Urothelium cell line (cell line): ENCODE measurements around the gene SLC9A4.

ENCODE experiments used
- DNase-seq: peaks from one replicate; pipeline ENCODE4 v3.0.0; 2011; ENCODE audit warnings: low spot score, mixed read lengths
- FAIRE-seq: peaks from 2 replicates; lab custom pipeline; 2011; peaks lifted over from hg19 to GRCh38; lab: Jason Lieb, UNC

SLC9A4 gene

DNA sequence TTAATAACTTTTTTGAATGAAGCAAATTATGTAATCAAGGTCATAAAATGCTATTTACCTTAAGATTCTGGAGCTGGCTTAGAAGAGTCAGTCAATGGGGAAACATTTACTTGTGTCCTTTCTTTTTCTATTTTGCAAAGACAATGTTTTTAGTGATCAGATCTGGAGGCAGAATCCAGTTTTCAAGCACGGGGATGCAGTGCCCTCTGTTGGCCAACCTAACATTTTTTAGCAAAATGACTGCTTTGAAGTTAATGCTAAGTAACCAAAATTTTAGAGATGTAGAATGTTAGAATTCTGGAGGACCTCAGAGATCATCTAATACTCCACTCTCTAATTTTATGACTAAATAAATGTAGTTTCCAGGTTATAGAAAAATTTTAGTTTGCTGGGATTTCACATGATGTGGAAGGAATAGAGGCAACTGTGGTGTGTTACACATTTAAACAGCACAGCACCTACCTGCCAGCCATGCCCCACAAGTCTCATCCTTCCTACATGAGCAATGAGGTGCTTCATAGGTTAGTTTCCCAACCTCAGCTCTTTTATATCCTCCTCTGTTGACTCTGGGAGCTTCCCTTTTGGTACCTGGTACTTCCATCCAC is 23.6 kb upstream of the SLC9A4 start:
- FAIRE-seq (no peak), DNase-seq (peak; percentile 47)

DNA sequence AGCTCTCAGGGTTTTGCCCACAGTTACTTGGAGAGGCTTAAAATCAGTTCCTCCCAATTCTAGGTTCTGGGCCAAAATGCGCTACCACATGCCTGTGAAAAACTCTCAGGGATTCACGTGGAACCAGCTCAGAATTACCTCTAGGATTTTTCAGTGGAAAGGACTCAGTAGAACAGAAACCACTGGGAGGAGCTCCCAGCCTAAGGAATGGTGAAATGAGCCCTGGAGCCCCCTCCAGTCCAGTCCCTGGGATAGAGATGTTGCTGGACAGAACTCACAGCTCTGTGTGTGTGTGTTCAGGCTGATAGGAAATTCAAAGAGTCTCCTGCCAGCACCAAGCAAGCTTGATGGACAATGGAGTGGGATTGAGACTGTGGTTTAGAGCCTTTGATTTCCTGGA is 21.1 kb upstream of the SLC9A4 start:
- FAIRE-seq (no peak), DNase-seq (no peak)

DNA sequence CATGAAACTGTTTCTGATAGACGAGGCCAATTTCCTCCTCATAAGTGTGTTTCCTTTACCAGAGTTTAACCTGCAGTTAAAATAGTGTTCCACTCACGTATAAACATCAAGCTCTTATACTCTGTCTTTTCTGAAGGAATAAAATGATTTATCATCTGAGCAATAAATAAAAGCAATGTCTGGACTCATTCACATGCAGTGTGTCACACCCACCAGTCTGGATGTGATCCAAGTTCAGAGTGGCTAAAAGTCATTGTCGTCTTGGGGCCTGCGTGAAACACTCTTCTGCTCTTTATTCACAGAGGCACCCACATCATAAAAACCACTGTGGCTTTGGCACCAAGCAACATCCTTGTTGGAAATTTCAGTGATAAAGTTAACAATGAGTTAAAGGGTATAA is 19.5 kb upstream of the SLC9A4 start:
- DNase-seq = no peak
- no peak for FAIRE-seq

DNA sequence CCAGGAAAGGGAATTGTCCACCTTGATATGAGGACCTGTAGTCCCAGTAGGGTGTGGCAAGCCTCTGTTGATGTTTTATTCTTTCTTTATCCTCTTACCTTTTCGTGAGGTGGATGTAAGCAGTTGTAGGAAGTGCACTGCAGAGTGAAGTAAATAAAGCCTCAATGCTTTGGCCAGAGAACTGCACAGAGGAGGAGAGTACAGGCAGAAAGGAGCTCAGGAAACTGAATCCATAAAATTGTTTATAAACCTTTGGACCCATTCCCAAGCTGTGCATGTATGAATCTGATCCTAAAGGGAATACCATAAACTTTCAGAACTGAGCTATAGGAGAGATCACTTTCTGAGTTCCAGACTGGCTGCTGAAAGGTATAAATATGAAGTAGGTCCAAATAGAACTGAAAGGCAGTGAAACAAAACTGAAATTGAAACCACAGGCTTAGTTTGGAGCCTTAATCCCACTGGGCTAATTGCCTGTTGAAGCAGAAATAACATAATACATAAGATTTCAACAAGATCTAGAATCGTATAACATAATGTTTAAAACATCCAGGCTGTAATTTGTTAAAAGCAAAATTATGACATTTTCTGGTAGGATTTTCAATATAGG is 17.9 kb upstream of the SLC9A4 start:
- FAIRE-seq = no peak
- no peak for DNase-seq

DNA sequence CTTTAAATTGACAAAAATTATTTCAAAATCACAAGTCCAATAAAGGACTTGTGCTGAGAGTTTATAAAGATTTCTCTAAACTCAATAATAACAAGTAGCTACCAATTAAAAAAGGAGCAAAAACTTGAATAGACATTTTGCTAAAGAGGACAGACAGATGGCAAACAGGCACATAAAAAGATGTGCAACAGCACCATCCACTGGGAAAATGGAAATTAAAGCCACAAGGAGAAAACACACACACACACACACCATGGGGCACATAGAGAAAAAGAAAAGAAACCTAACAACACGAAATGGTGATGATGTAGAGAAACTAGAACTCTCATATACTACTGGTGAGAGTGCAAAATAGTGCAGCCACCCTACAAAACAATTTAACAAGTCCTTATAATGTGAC is 12.6 kb upstream of the SLC9A4 start:
- no peak for DNase-seq

DNA sequence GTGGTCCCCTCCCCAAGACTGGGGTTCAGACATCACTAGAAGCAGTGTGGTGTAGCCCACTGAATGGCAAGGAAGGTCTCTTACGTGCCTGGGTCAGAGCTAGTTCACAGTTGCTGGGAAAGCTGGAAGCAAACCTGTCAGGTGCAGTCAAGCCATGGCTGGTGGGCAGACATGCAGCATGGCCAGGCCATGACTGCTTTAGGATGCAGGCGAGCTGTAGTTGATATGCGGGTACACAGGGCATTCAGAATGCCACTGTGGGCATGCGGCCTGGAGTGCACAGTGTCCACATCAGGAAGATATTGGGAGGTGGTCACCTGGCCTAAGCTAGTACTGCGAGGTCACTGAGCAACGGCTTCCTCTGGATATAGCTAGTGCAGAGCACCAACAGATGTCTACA is 11.8 kb upstream of the SLC9A4 start:
- peak; percentile 65 for FAIRE-seq
- DNase-seq = no peak

More for the DNA sequence above, 12.6 kb upstream of the SLC9A4 start:
- no peak for FAIRE-seq

DNA sequence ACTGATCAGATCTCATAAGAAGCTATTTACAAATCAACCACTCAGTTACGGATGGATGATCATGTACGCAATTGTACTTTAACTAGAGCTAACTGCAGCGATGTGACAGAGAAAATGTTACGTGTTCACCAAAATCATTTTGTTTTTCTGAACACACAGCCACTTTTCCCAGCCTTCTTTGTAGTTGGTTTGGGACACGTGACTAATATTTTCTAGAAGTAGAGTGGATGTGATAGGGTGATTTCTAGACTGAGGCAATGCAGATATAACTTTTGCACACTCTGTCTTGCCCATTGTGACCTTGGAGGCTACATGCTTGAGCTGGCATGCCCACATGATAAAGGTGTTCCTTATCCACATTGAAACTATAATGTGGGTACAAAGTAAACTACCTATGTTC is 9.9 kb upstream of the SLC9A4 start:
- FAIRE-seq (peak; percentile 70), DNase-seq (no peak)

DNA sequence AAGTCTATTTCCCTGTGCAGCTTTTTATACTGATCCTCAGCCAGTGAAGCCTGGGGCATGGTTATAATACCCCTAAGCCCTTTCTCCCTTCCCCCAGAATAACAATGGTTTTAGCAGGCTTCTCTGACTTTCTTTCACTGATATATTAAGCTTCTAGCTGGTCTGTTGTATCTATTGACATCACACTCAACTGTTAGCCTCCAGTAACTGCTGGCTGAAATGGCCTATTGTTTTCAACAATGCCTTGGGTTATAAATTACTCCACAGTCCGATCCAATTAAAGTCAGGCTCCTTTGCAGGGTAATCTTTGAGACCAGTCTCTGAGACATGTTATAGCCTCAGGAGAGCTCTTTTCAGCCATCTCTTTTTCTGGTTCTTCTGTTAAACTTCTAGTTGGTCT is 2.9 kb upstream of the SLC9A4 start:
- DNase-seq (no peak), FAIRE-seq (no peak)

DNA sequence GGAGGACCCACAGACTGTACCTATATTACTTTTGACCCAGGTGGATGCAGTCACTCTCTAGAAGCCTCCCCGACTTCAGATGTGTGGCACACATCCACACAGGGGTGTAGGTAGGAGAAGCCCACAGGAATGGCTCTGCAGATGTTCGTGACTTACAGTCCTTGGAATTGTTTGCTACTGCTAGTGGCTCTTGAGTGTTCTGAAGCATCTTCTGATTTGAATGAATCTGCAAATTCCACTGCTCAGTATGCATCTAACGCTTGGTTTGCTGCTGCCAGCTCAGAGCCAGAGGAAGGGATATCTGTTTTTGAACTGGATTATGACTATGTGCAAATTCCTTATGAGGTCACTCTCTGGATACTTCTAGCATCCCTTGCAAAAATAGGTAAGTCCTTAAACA is 605 bp downstream of the SLC9A4 start:
- FAIRE-seq = no peak
- DNase-seq = no peak

DNA sequence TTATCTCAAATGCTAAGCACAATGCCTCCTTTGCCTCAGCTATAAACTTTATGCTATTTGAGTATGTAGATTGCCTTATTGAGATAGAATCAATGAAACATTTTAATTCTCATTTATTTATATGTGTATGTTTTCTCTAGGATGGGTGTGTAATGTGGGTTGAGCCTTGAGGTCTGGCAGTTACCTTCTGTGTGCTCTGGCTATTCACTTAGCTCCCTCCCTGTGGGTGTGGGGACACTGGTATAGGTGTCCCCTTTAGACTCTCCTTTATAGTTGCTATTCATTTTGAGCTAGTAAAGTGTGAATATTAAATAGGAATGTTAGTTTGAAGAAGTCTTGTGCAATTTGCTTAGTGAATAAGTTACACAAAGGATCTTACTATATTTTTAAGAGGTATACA is 1.8 kb downstream of the SLC9A4 start:
- FAIRE-seq (no peak), DNase-seq (no peak)

DNA sequence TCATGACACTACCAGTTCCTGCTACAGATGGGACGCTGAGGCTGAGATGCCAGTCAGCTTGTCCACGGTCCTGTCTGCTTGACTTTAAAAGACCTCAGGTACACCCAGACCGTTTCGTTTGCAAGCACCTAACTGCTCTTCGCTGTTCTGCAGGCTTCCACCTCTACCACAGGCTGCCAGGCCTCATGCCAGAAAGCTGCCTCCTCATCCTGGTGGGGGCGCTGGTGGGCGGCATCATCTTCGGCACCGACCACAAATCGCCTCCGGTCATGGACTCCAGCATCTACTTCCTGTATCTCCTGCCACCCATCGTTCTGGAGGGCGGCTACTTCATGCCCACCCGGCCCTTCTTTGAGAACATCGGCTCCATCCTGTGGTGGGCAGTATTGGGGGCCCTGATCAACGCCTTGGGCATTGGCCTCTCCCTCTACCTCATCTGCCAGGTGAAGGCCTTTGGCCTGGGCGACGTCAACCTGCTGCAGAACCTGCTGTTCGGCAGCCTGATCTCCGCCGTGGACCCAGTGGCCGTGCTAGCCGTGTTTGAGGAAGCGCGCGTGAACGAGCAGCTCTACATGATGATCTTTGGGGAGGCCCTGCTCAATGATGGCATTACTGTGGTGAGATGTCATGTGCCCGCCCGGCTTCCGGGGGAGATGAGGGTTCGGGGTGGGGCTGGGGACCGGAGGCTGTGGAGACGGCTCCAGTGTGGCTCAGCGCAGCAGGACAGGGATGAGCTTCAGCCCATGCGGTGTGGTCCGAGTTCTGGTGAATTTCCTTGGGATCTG is 5.9 kb downstream of the SLC9A4 start:
- FAIRE-seq = no peak
- DNase-seq = no peak

DNA sequence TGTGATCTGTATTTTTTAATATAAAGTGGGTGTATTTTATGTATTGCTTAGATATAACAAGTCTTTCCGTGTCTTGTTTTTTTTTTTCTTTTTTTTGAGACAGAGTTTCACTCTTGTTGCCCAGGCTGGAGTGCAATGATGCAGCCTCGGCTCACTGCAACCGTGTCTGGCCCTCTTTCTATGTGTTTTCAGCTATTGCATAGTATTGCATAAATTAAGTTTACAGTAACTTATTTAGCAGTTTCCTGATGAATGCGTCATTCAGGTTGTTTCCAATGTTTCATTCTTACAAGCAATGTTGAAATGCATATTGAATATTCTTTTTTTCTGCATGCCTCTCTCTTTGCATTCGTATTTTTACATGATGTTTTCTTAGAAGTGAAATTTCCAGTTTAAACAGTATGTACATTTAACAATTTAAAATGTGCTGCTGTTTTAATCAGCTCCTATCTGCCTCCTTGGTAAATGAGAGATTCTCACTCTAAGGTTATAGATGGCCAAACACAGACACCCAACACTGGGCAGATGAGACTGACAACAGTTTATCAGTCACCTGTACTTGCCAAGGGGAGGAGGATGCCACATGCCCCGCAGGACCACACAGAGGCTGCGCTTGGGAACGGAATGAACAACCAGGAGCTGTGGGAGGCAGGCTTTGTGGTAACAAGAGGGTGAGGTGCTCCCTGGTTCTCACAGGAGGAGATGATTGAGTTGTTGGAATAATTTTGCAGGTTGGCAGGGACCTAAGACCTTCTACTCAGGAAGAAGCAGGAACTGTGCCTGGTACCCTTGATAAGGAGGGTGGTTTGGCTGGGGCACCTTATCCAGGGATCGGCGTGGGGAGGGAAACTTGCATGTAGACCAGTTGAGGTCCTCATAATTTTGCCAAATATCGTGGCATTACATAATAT is 7.5 kb downstream of the SLC9A4 start:
- no peak for DNase-seq
- no peak for FAIRE-seq

DNA sequence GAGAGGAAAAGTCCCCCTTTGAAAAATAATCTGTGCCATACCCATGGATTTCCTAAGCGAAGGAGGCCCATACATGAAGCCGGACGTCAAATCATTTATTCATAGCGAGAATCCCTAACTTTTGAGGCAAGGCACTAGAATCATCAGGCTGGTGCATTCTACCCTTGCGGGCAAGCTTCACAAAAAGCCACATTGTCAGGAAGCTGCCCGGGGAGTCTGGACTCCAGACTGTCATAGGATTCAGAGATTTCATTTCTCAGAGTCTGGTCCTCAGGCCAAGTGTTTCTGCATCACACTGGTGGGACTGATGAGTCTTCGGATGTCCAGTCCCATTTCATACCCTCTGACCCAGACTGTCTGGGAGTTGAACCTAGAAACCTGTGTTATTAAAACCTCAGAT is 8.9 kb downstream of the SLC9A4 start:
- DNase-seq = no peak
- no peak for FAIRE-seq

DNA sequence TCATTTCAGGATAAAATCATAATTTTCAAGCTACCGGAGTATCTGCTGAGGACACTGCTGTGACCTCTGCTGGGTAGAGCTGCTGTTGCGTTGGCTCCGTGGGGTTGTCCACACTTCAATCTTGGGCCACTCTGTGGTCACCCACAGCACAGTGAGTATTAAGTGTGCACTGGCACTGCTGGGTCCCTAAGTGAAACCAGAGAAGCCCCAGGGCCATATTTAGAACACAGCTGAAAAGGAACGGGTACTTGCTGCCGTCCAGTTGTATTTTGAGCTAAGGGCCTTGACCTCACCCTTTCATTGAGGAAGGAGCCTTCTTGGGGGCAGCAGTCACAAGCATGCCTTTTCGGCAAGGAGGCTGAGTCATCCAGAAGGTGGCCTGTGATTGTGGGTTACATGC is 10.1 kb downstream of the SLC9A4 start:
- no peak for FAIRE-seq

DNA sequence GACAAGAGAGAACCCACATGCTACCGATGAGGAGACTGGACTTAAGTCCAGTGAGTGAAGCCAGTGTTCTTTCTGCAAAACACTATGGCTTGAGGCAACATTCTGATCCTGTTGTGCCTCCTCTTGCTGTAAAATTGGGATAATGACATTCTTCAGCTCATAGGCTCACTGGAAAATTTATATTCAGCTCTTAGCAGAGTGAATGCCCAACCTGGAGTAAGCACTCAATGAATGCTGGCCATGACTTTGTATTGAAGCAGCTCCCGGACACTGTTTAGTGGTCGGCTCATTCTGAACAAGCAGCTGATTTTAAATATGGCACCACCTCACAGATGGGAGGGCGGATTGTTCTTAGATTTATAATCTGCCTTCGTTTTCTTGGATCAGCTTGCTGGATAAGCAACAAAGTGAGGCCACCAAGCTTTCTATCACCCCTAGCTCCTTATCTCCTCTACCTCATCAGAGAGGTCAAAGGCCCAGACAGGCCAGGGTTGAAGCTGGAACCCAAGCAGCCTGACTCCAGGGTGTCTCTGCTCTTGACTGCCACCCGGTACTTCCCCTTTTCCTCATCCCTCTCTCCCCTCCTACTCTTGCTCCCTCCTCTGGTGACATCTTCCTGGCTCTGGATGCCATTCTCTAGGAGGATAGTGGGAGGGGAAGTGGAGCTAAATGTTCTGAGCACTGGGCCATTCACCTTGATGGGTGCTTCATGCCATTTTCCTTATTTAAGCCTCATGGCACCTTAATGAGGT is 11.5 kb downstream of the SLC9A4 start:
- peak; percentile 13 for FAIRE-seq
- no peak for DNase-seq

More for the DNA sequence above, 10.1 kb downstream of the SLC9A4 start:
- DNase-seq = no peak

DNA sequence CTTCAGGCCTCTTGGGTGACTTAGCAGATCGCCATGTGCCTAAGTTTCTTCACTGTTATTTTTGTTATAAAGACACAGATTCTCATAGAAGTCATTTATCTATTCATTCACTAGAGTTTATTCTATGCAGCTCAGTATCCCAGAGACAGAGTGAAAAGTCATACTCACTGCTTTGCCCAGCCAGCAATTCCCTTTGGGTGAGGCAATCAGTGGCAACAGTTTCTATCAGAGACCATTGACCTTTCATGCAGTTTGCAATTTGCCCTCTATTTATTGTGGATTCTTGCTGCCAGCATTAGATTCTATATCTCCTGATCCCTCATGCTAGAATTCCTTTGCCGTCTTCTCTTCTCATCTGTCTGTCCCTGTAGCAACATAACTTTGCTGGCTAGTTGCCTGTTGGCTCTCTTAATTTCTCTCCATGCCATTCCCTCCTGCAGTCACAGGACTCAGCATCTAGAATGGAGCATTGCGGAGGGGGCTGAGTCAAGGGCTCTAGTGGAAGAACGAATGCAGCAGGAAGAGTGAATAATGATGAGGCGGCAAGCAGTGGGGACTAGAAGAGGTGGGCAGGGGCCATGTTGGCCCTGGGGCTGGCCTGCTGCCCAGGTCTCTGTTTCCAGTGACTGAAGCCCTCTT is 12.2 kb downstream of the SLC9A4 start:
- FAIRE-seq = no peak
- DNase-seq = no peak

DNA sequence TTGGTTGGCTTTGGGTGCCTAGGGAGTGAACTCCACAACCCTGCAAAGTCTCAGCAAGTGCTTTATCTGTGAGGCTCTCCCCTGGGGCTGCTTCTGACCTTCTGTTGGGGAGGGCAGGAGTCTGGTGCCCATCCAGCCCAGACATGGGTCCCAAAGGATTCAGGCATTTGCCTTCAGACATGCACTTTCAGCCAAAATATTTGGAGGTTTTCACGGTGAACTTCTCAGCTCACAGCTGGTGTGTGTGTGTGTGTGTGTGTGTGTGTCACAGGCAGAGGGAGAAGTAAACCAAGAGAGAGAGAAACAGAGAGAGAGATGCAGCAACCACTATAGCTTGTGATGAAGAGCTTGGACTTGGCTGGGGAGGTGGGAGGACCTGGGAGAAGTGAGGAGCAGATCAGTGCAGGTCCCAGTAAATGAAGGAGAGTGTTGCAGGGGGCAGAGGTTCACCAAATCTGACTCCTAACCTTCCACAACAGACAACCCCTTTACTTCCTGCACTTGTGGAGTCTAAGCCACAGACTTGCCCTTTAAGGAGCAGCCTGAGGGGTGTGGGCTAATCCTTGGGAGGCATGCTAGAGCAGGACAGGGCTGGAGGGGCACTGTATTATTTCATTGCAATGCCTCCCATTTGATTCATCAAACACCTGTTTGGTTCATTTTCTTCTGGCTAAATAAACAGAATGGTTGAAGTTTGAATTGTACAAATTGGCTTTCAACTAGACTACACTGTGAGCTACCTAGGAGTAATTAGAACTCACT is 14.1 kb downstream of the SLC9A4 start:
- peak; percentile 40 for DNase-seq
- peak; percentile 82 for FAIRE-seq

DNA sequence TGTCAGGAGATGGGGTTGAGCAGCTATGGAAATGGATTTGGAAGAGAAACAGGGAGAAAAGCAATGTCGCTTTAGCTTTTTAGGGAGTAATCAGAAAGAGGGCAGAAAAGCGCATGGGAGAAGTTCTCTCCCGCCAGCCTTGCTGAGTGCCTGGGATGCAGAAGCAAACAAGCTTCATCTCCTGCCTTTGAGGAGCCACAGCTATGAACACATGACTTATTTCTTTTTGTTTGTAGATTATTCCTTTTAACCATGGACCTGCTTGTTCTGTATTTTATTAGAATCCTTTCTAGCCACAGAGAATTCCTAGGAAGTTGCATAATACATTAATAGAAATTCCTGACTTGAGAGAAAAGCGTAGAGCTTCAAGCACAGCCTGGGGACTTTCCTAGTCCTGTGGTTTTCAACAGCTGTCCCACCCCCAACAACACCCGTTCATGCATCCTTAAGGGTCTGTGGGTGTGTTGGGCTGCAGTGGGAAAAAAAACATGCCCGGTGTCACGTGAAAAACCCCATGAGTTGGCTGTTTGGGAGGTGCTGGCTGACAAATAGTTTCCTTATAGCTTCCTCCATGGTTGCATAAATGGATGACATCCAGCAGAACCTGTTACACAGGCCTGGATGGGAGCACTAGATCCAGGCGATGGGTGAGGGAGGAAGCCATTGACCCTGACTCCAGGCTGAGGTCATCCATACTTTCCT is 14.9 kb downstream of the SLC9A4 start:
- peak; percentile 91 for FAIRE-seq
- peak; percentile 84 for DNase-seq

DNA sequence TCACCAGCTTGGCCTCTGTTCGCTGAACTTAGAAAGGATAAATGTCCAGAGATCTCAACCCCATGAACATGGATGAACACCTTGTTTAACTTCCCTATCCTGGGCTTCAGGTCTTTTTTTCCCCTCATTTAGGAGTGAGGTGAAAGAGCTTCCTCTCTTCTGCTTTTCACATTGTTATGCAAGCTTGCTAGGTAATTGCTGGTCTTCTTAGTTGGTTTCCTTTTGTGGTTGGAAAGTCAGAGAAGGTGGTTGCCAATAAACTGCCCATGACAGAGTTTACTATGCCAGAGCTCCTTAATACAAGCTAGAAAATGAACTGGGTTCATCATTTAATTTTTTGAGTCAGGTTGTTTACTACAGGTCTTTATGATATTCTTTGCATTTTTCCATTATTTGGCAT is 16.6 kb downstream of the SLC9A4 start:
- no peak for DNase-seq
- FAIRE-seq = no peak
